Endothelial cell of umbilical vein (primary cell): ENCODE data around the gene GPNMB. TPM values are rescaled to one million over a fixed set of nuclear protein-coding genes. Genes with fewer than 3 reads are reported as not detected.

Experiments used
- BruUV-seq: library from RNA; stranded (reverse); fragments of 400-500 nt; replicated peaks from 2 replicates; lab custom pipeline; 2021; lab: Mats Ljungman, UMichigan
- CTCF ChIA-PET: fragments of 300-600, 350-600 bp; sonication (Branson Sonifier 250); formaldehyde crosslinking; loops from one replicate; lab custom pipeline; 2021; ENCODE audit warnings: antibody characterized with exemption, inconsistent platforms; lab: Charles Lee
- POLR2A ChIA-PET: fragments of 300-600, 350-600 bp; sonication (Branson Sonifier 250); formaldehyde crosslinking; loops from one replicate; lab custom pipeline; 2021; ENCODE audit warnings: antibody characterized with exemption, inconsistent platforms; lab: Charles Lee
- DNase-seq: peaks from one replicate; pipeline ENCODE4 v3.0.0-alpha.2; 2011; ENCODE audit warnings: low read depth, low spot score
- FAIRE-seq: peaks from 2 replicates; lab custom pipeline; 2011; peaks lifted over from hg19 to GRCh38; lab: Jason Lieb, UNC
- H2AFZ ChIP-seq: 2 replicates; pipeline ENCODE4 v1.6.0; 2012; ENCODE audit warnings: low read depth, low read length, control low read depth, inconsistent platforms
- H3K27ac ChIP-seq: 2 replicates; pipeline ENCODE4 v1.5.1; 2011; ENCODE audit warnings: low read depth, mild to moderate bottlenecking, control low read depth, low read length, moderate library complexity; ENCODE audit not compliant: insufficient read depth
- H3K27me3 ChIP-seq, 2 experiments: 2 replicates each; pipeline versions ENCODE4 v1.6.0 to v1.6.1; 2011; ENCODE audit warnings: low read length in 2 of 2, mixed read lengths in 1 of 2; ENCODE audit not compliant: control insufficient read depth in 2 of 2, insufficient read depth in 2 of 2
- H3K36me3 ChIP-seq, 2 experiments: 2 replicates in 1 of 2; 3 replicates in 1 of 2; pipeline ENCODE4 v1.5.1; 2011; ENCODE audit warnings: low read length in 2 of 2, mild to moderate bottlenecking in 1 of 2, moderate library complexity in 1 of 2; ENCODE audit not compliant: control insufficient read depth in 2 of 2, insufficient read depth in 2 of 2; ENCODE audit errors: extremely low read depth in 1 of 2
- H3K4me1 ChIP-seq: 3 replicates; pipeline ENCODE4 v1.5.1; 2011; ENCODE audit warnings: mild to moderate bottlenecking, low read length; ENCODE audit not compliant: control insufficient read depth, insufficient read depth; ENCODE audit errors: extremely low read depth
- H3K4me2 ChIP-seq: 2 replicates; pipeline ENCODE4 v1.6.1; 2011; ENCODE audit warnings: low read length, control low read depth, mixed read lengths; ENCODE audit not compliant: insufficient read depth
- H3K4me3 ChIP-seq, 3 experiments: fragments of 200-600 bp in 1 of 3; sonication (generic), shearing (Covaris generic) in 1 of 3; replicated peaks in 1 of 3; 2 replicates each; pipeline ENCODE4 v1.5.1; 2011 to 2016; ENCODE audit warnings: control low read depth in 3 of 3, low read length in 3 of 3, mild to moderate bottlenecking in 2 of 3, inconsistent platforms in 1 of 3, low read depth in 1 of 3, moderate library complexity in 1 of 3; ENCODE audit not compliant: insufficient read depth in 1 of 3
- H3K79me2 ChIP-seq: 2 replicates; pipeline ENCODE4 v1.6.0; 2012; ENCODE audit warnings: low read length, inconsistent platforms; ENCODE audit not compliant: control insufficient read depth, insufficient read depth
- H3K9ac ChIP-seq: replicated peaks from 2 replicates; pipeline ENCODE3; 2011; ENCODE audit warnings: low read length, control low read depth; ENCODE audit not compliant: insufficient read depth; ENCODE audit errors: extremely low read depth
- H3K9me1 ChIP-seq: replicated peaks from 3 replicates; pipeline ENCODE4 v1.6.0; 2011; ENCODE audit warnings: mild to moderate bottlenecking, low read length; ENCODE audit not compliant: control insufficient read depth, insufficient read depth; ENCODE audit errors: extremely low read depth
- H3K9me3 ChIP-seq: replicated peaks from 2 replicates; pipeline ENCODE4 v1.5.1; 2012; ENCODE audit warnings: low read length, inconsistent platforms; ENCODE audit not compliant: control insufficient read depth, insufficient read depth
- H4K20me1 ChIP-seq: replicated peaks from 2 replicates; pipeline ENCODE3; 2011; ENCODE audit warnings: mild to moderate bottlenecking, low read length; ENCODE audit not compliant: control insufficient read depth, insufficient read depth; ENCODE audit errors: extremely low read depth
- CTCF ChIP-seq, 2 donors: IDR thresholded peaks; 1 replicate in 1 of 2; 2 replicates in 1 of 2; pipeline ENCODE4 v1.5.1; 2011; ENCODE audit warnings: low read length in 2 of 2, mild to moderate bottlenecking in 2 of 2, moderate library complexity in 2 of 2, control low read depth in 1 of 2, inconsistent platforms in 1 of 2, low read depth in 1 of 2; ENCODE audit not compliant: insufficient read depth in 1 of 2; ENCODE audit errors: extremely low read depth in 1 of 2
- EZH2 ChIP-seq: IDR thresholded peaks from 2 replicates; pipeline ENCODE4 v1.6.1; 2012; ENCODE audit warnings: borderline replicate concordance, low read depth, mild to moderate bottlenecking, moderate library complexity, low read length, inconsistent platforms; ENCODE audit not compliant: severe bottlenecking
- FOS ChIP-seq: IDR thresholded peaks from 2 replicates; pipeline ENCODE4 v1.6.1; 2011; ENCODE audit warnings: mild to moderate bottlenecking, low read length, moderate library complexity, borderline replicate concordance; ENCODE audit not compliant: insufficient read depth
- GATA2 ChIP-seq: IDR thresholded peaks from 2 replicates; pipeline ENCODE4 v1.7.0; 2011; ENCODE audit warnings: low read depth, mild to moderate bottlenecking, moderate library complexity, mixed read lengths, low read length; ENCODE audit not compliant: insufficient read length, insufficient read depth
- JUN ChIP-seq: IDR thresholded peaks from 2 replicates; pipeline ENCODE4 v1.6.1; 2011; ENCODE audit warnings: borderline replicate concordance, low read depth; ENCODE audit not compliant: insufficient read length, insufficient read depth
- MYC ChIP-seq: IDR thresholded peaks from one replicate; pipeline ENCODE4 v1.6.1; 2011; ENCODE audit warnings: mild to moderate bottlenecking, low read depth, low read length
- POLR2A ChIP-seq: IDR thresholded peaks from 2 replicates; pipeline ENCODE4 v1.6.1; 2012; ENCODE audit warnings: low read depth, mild to moderate bottlenecking, control low read depth, low read length
- POLR2AphosphoS5 ChIP-seq: IDR thresholded peaks from 2 replicates; pipeline ENCODE4 v1.6.1; 2012; ENCODE audit warnings: low read depth, mild to moderate bottlenecking, control low read depth, low read length, moderate library complexity; ENCODE audit not compliant: insufficient read depth
- dilution Hi-C: fragments of 300-500 bp; cut with MboI; formaldehyde crosslinking; loops from one replicate; pipeline ENCODE4 v1.15.0; 2019; ENCODE audit warnings: low sequenced_read_pairs; ENCODE audit not compliant: extremely low pct_ligation_motif_present
- intact Hi-C: fragments of 100-400 bp; cut with micrococcal nuclease; formaldehyde crosslinking; loops from one replicate; pipeline ENCODE4 v1.10.0; 2022
- polyA plus RNA-seq, 4 experiments: library from polyadenylated mRNA; depleted of rRNA in 3 of 4; stranded (reverse) in 3 of 4; unstranded in 1 of 4; fragments of >200 nt; gene quantifications; 2 replicates each; pipeline versions ENCODE4 v1.2.1 to v1.2.3, GENCODE V29; 2011 to 2012; ENCODE audit warnings: missing spikeins in 1 of 4
- total RNA-seq: library from RNA; stranded (reverse); gene quantifications from 2 replicates; pipeline ENCODE4 v1.2.3, GENCODE V29; 2021
- TF ChIP-seq, protein P1 (sequence below): IDR thresholded peaks from 2 replicates; pipeline ENCODE4 v1.6.1; 2011; ENCODE audit not compliant: insufficient read depth, insufficient read length

The GPNMB gene
- total and polyA plus RNA-seq, 2 donors (not counting 3 experiments of a cell fraction or from before 2014, with no cell fraction given) = 0.29 to 0.33 TPM

GRCh38 chr7:23275912-23276311, 29.3 kb downstream of the GPNMB start:
- FAIRE-seq (no peak), DNase-seq (no peak)
- Histone ChIP-seq H3K4me3 (no peak overlapping the region), H3K9ac (no peak overlapping the region), H3K9me3 (no peaks in the 10 kb centered on the region), H2AFZ (no peak overlapping the region), H3K4me2 (no peak overlapping the region), H3K4me1 (peaks cover 9% of the 10 kb centered on the region), H3K79me2 (no peaks in the 10 kb centered on the region), H3K9me1 (no peaks in the 10 kb centered on the region), H3K27me3 (no peaks in the 10 kb centered on the region), H4K20me1 (no peaks in the 10 kb centered on the region), H3K27ac (no peak overlapping the region), H3K36me3 (no peaks in the 10 kb centered on the region)
- intact Hi-C loops = loop anchor here (2.0 kb wide), 1 partner anchor 81 kb away; no protein-coding TSS in a partner anchor
- ChIA-PET POLR2A (no interaction called here), CTCF (interaction anchor here (0.6 to 2.1 kb wide), 6 partner anchors 19 to 248 kb away, joined by 3 to 15 read pairs (median 3); no protein-coding TSS in a partner anchor)
- dilution Hi-C loops = loop anchor here (25.0 kb wide), 1 partner anchor 236 kb away; no protein-coding TSS in a partner anchor
- no peak for TF ChIP-seq MYC
- TF ChIP-seq GATA2 = no peak
- no peak for TF ChIP-seq POLR2A
- no peak for TF ChIP-seq POLR2AphosphoS5
- no peak for TF ChIP-seq CTCF (IDR thresholded peaks at IDR 0.05; ENCODE audit: extremely low read depth in 1 of 2, insufficient read depth in 1 of 2, low read depth in 1 of 2, low read length in 2 of 2)
- TF ChIP-seq JUN = no peak
- no peak for TF ChIP-seq FOS
- TF ChIP-seq, protein P1, sequence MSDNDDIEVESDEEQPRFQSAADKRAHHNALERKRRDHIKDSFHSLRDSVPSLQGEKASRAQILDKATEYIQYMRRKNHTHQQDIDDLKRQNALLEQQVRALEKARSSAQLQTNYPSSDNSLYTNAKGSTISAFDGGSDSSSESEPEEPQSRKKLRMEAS = no peak
- TF ChIP-seq EZH2 = no peak
- BruUV-seq = no TSS peak
